Measurements from ENCODE around the gene DEDD. TPM values are rescaled to one million over a fixed set of nuclear protein-coding genes. Genes with fewer than 3 reads are reported as not detected.

DEDD gene
- total RNA-seq, 1 experiment from 2014 or later, result 34.2 TPM

DNA sequence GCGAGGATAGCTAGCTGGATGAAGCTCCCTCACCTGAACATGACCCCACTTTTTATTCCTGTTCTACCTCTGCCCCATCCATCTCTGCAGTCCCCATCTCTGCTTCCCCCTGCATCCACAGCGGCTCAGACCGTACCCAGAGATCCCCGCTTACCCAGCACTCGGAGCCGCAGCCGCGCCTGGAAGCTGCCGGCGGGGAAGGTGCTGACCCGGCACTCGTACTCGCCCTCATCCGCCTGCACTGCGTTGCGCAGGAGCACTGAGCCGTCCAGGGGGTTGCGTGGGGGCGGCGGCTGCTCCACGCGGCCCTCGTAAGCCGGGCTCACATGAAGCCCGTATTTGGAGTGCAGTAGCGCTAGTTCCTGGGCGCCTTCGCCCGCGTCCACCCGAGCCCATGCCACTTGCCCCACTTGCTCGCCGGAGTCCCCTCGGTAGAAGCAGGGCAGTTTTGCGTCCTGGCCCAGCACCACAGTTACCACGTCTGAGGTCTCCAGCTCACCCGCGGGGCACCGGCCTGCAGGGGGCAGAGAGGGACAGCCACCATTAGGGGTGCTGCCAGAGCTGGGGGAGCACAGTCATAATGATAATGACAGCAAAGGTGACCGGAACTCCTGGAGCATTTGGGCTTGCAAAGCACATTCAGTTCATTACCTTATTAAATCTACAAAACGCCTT is 52.9 kb downstream of the DEDD start:
- no peak for DNase-seq (ENCODE audit: extremely low read depth, low read depth)

DNA sequence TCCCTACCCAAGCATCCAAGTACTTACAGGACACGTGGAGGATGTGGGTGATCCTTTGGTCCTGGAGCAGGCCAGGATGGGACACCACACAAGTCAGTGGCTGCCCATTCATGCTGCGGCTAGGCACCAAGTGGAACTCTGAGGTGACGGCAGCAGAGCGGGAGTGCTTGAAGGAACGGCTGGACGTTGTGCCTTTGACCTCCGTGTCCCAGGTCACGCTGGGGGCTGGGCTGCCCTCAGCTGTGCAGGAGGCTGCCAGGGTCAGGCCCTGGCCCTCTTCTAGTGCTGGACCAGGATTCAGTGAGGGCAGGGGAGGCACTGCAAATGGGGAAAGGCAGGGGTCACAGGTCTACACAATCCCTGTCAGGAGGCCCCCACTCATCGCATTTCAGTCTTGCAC is 55.0 kb downstream of the DEDD start:
- DNase-seq (ENCODE audit: extremely low read depth, low read depth), result no peak

DNA sequence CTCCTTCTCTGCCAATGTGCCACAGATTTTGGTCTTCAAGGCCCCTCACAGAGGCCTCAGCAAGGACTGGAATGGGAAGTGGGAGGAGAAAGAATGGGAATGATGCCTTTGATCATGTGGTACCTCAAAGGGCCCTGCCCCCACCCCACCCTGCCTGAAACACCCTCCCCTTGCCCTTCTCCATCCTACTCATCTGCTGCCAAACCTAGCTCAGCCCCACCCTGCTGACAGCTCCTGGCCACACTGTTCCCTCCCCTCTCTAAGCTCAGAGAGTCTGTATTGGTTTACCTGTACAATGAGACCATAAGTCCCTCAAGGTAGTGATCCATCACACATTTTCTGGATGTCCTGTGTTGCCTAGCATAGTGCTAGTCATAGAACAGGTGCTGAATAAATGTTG is 56.1 kb downstream of the DEDD start:
- no peak for DNase-seq (ENCODE audit: extremely low read depth, low read depth)

GRCh38 chr1:161074676-161075368 is 57.6 kb downstream of the DEDD start:
- DNase-seq (ENCODE audit: extremely low read depth, low read depth), result no peak

DNA sequence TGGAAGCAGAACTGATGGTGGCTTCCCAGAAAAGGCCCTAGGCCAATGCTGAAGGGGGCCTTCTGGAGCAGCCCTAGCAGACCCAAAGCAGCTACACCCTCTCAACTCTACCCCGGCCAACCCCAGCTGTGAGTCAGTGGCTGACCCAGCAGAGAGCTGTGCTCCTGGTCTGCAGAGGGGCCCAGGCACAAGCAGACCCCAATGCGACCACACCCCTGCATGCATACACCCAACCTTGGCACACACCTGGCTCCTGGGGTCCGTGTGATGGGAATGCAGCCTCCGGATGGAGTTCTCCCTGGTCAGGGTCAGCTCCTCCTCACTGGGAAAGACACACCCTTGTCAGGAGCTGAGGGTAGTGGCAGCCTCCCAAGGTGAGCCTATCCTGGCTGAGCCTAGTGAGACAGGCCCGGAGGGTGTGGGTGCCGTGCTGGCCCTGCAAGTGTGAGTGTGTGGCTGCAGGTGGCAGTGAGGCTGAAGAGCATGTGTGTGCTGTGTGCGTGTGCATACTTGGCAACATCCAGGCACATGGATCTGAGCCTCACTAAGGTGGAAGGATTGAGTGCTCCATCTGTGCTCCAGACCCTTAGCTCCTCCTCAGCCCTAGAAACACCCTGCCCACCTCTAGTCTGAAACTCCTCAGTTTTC is 58.9 kb downstream of the DEDD start:
- DNase-seq (ENCODE audit: extremely low read depth, low read depth), result no peak

DNA sequence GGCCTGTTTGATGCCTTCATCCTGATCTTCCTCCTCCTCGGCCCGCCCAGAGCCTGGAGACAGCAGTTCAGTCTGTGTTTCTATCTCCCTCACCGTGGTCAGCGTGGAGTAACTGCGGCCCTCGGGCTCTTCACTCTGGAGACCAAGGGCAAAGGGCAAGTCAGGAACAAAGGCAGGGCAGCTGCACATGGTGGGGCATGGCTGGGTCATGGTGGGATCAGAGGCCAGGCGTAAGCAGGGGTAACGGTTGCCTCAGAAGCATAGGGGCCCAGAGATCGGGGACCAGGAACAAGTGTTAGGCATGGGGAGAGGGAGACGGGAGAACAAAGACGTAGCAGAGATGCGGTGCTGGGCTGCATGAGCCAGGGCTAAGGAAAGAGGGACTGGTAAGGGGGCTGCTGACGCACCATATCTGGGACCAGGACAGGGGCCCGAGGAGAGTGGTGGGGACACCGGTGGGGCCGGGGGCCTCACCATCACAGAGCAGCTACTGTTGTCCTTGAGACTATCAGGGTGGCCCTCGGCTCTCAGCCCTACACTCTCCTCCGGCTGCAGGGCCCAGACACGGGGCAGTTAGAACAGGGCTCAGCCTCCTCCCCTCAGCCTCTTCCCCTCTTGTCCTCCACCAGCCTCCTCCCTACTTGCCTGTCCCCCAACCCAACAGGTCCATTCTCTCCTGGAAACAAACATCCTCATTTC is 59.6 kb downstream of the DEDD start:
- no peak for DNase-seq (ENCODE audit: extremely low read depth, low read depth)

DNA sequence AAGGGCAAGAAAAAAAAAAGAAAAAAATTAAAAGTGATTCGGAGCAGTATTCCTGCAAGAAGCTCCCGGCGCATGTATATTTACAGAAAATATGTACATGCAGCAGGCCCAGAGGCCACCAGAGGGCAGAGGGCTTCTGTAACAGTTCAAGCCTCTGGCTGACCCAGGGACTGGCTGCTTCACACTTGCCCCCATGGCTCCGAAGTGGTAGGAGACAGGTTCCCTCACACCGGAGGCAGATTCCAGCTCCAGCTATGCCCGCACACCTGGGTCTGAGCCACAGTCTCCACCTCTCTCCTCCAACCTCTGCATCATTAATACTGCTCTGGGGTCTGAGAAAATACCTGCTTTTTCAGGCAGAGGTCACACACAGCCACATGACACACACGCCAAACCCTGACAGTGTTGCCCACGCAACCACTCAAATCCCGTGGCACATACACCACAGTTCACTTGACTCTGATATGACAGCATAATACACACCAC is 60.5 kb downstream of the DEDD start:
- peak; percentile 44 for DNase-seq (ENCODE audit: extremely low read depth, low read depth)

Small RNAs within 50 kb of the gene (small RNA-seq; reads per million reads assigned to genes)
- gene RF01225, result 0 reads per million in 2 experiments

Other genes starting within 250 kb of the DEDD start
- not detected in 2 replicates for gene ITLN1, start 247.5 kb downstream of the DEDD start, total RNA-seq (2014; rRNA removed; shearing (Covaris generic))
- not detected in 2 replicates for gene ITLN2, start 177.9 kb downstream of the DEDD start, total RNA-seq (2014; rRNA removed; shearing (Covaris generic))
- gene F11R, start 111.5 kb downstream of the DEDD start, total RNA-seq (2014; rRNA removed; shearing (Covaris generic)), result 20.7 and 23.7 TPM in 2 replicates
- 29.8 and 37.6 TPM in 2 replicates for gene TSTD1, start 93.7 kb downstream of the DEDD start, total RNA-seq (2014; rRNA removed; shearing (Covaris generic))
- 49.2 and 51.2 TPM in 2 replicates for gene USF1, start 86.7 kb downstream of the DEDD start, total RNA-seq (2014; rRNA removed; shearing (Covaris generic))
- 0.45 TPM in 1 of 2 replicates, not detected in the other for gene ARHGAP30, start 62.8 kb downstream of the DEDD start, total RNA-seq (2014; rRNA removed; shearing (Covaris generic))
- 0.55 and 1.0 TPM in 2 replicates for gene NECTIN4, start 43.1 kb downstream of the DEDD start, total RNA-seq (2014; rRNA removed; shearing (Covaris generic))
- gene KLHDC9, start 34.3 kb downstream of the DEDD start, total RNA-seq (2014; rRNA removed; shearing (Covaris generic)), result 3.6 and 5.3 TPM in 2 replicates
- gene PFDN2, start 14.6 kb downstream of the DEDD start, total RNA-seq (2014; rRNA removed; shearing (Covaris generic)), result 186 and 200 TPM in 2 replicates
- 44.3 and 60.6 TPM in 2 replicates for gene NIT1, start 14.6 kb downstream of the DEDD start, total RNA-seq (2014; rRNA removed; shearing (Covaris generic))
- 124 and 143 TPM in 2 replicates for gene UFC1, start 21.3 kb upstream of the DEDD start, total RNA-seq (2014; rRNA removed; shearing (Covaris generic))
- 17.7 and 18.8 TPM in 2 replicates for gene USP21, start 26.8 kb upstream of the DEDD start, total RNA-seq (2014; rRNA removed; shearing (Covaris generic))
- gene PPOX, start 33.8 kb upstream of the DEDD start, total RNA-seq (2014; rRNA removed; shearing (Covaris generic)), result 27.1 and 27.3 TPM in 2 replicates
- 68.2 and 73.4 TPM in 2 replicates for gene B4GALT3, start 44.8 kb upstream of the DEDD start, total RNA-seq (2014; rRNA removed; shearing (Covaris generic))
- gene ADAMTS4, start 66.4 kb upstream of the DEDD start, total RNA-seq (2014; rRNA removed; shearing (Covaris generic)), result under 0.01 and 0.14 TPM in 2 replicates
- 161 and 175 TPM in 2 replicates for gene NDUFS2, start 69.7 kb upstream of the DEDD start, total RNA-seq (2014; rRNA removed; shearing (Covaris generic))
- not detected in 2 replicates for gene FCER1G, start 82.6 kb upstream of the DEDD start, total RNA-seq (2014; rRNA removed; shearing (Covaris generic))
- not detected in 2 replicates for gene APOA2, start 91.0 kb upstream of the DEDD start, total RNA-seq (2014; rRNA removed; shearing (Covaris generic))
- gene TOMM40L, start 93.4 kb upstream of the DEDD start, total RNA-seq (2014; rRNA removed; shearing (Covaris generic)), result 8.3 and 9.1 TPM in 2 replicates
- gene NR1I3, start 105.5 kb upstream of the DEDD start, total RNA-seq (2014; rRNA removed; shearing (Covaris generic)), result not detected in 2 replicates
- not detected in 2 replicates for gene PCP4L1, start 126.1 kb upstream of the DEDD start, total RNA-seq (2014; rRNA removed; shearing (Covaris generic))
- gene MPZ, start 177.3 kb upstream of the DEDD start, total RNA-seq (2014; rRNA removed; shearing (Covaris generic)), result 54.3 and 54.9 TPM in 2 replicates
- gene SDHC, start 181.7 kb upstream of the DEDD start, total RNA-seq (2014; rRNA removed; shearing (Covaris generic)), result 67.9 and 70.4 TPM in 2 replicates
- not detected in 2 replicates for gene CFAP126, start 235.2 kb upstream of the DEDD start, total RNA-seq (2014; rRNA removed; shearing (Covaris generic))